Aorta (tissue), 5 donors: ENCODE results near the gene RCAN2. TPM values are rescaled to one million over a fixed set of nuclear protein-coding genes. Genes with fewer than 3 reads are reported as not detected.

Source experiments
- ATAC-seq: fragments of 200-7000 bp; cut with Tn5 transposase; one replicate; pipeline ENCODE4 v1.9.1; 2022; ENCODE audit warnings: moderate library complexity; ENCODE audit not compliant: low FRiP score
- DNase-seq, 2 donors: peaks; one replicate each; pipeline ENCODE4 v3.0.0-alpha.2; 2020
- H3K27ac ChIP-seq, 2 donors: one replicate each; pipeline ENCODE4 v1.5.1; 2013; ENCODE audit warnings: low read length in 2 of 2, mild to moderate bottlenecking in 2 of 2, moderate library complexity in 2 of 2, control low read depth in 1 of 2, inconsistent platforms in 1 of 2, low read depth in 1 of 2
- H3K27me3 ChIP-seq, 2 donors: one replicate each; pipeline ENCODE4 v1.6.1; 2013; ENCODE audit warnings: control low read depth in 1 of 2, low read length in 1 of 2, mild to moderate bottlenecking in 1 of 2, moderate library complexity in 1 of 2; ENCODE audit not compliant: insufficient read depth in 2 of 2, control insufficient read depth in 1 of 2
- H3K36me3 ChIP-seq, 2 donors: one replicate each; pipeline ENCODE4 v1.6.1; 2013; ENCODE audit warnings: control low read depth in 1 of 2, low read length in 1 of 2, mild to moderate bottlenecking in 1 of 2; ENCODE audit not compliant: insufficient read depth in 2 of 2, control insufficient read depth in 1 of 2
- H3K4me1 ChIP-seq, 2 donors: one replicate each; pipeline ENCODE4 v1.6.1; 2013; ENCODE audit warnings: low read length in 2 of 2, control low read depth in 1 of 2, mild to moderate bottlenecking in 1 of 2, moderate library complexity in 1 of 2; ENCODE audit not compliant: insufficient read depth in 2 of 2, control insufficient read depth in 1 of 2
- H3K4me3 ChIP-seq, 2 donors: one replicate each; pipeline ENCODE4 v1.5.1; 2013; ENCODE audit warnings: low read length in 2 of 2, control low read depth in 1 of 2, mild to moderate bottlenecking in 1 of 2
- H3K9me3 ChIP-seq: one replicate; pipeline ENCODE4 v1.6.1; 2013; ENCODE audit warnings: mild to moderate bottlenecking, low read length; ENCODE audit not compliant: control insufficient read depth
- WGBS, 2 donors: extraction: QIAGEN DNeasy Blood & Tissue Kit; methylation state at CpG; one replicate each; pipeline ENCODE4 v1.1.7; 2013; 5-methylcytosine and 5-hydroxymethylcytosine counted together
- intact Hi-C, 2 donors: fragments of 100-400 bp; cut with DNase I; formaldehyde crosslinking; loops; one replicate each; pipeline versions ENCODE4 v1.14.2 to v1.15.0; 2022
- polyA plus RNA-seq, 2 donors: library from polyadenylated mRNA; stranded (reverse); fragments of 200-250 nt; gene quantifications; one replicate each; pipeline ENCODE4 v1.2.3, GENCODE V29; 2013
- total RNA-seq, 2 donors: library from RNA; stranded (reverse); fragmentation: NEBNext Ultra II Directional; extraction: Animal tissue kit (Norgen Biotek cat#: 25700); gene quantifications; one replicate each; pipeline ENCODE4 v1.2.1, GENCODE V29; 2021
- donor health status: healthy with polysubstance abuse.
- donor health status: Bipolar disorder and iron deficiency.
- donor health status: DM: no; HTN: no; CAD: no.
- donor health status: DM: no; HTN: no; CAD: no.
- donor health status: DM: yes; HTN: yes; CAD: no.

The RCAN2 gene
- total and polyA plus RNA-seq, 4 donors: 87.3 to 235 (median 130) TPM

DNA sequence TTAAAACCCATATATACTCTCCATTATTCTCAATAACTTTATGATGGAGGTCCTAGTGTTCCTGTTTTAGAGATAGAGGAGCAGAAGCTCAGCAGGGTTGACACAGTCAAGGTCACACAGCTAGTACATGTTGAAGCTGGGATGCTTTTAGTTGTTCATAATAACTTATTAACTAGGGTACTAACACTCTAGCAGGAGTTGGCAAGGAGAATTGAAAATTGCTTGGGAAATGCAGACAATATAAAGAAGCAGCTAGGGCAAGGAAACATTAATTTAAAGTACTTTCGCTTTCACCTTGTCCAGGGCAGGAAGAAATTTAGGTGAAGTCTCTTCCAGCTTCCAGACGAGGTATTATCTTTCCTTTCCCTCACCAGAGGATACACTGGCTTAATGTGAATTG lies 133.7 kb downstream of the RCAN2 start:
- peaks cover 4 to 16% of the 10 kb centered on the region in 2 donors for H3K4me1 ChIP-seq
- ATAC-seq (no peak), DNase-seq (no peak)
- intact Hi-C loops: no loop called here
- H3K9me3 ChIP-seq: no peaks in the 10 kb centered on the region
- H3K36me3 ChIP-seq: no peaks in the 10 kb centered on the region
- no peak overlapping the region for H3K4me3 ChIP-seq
- 71 to 74% methylated on average over 2 of the region's 2 CpGs for WGBS, 2 donors
- no peaks in the 10 kb centered on the region for H3K27me3 ChIP-seq
- H3K27ac ChIP-seq: no peak overlapping the region

DNA sequence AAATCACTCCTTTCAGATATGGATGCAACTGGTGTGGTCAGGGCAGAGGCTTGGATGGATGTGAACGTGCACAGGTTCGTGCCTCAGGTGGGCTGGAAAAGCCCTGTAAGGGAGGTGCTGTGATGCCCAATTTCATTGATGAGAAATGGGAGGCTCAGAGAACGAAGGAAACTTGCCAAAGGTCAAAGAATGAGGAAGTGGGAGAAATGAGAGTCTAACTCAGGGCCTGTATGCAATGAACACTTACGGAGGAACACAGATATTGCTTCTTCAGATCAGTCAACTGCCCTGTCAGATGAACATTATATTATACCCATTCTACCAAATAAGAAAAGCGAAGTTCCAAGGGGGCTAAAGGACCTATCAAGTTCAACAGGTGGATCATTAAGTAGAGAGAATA lies 134.7 kb downstream of the RCAN2 start:
- H3K4me1 ChIP-seq: peaks cover 5 to 17% of the 10 kb centered on the region in 2 donors
- ATAC-seq: no peak
- WGBS, 2 donors: 90 to 93% methylated on average over 5 of the region's 5 CpGs

DNA sequence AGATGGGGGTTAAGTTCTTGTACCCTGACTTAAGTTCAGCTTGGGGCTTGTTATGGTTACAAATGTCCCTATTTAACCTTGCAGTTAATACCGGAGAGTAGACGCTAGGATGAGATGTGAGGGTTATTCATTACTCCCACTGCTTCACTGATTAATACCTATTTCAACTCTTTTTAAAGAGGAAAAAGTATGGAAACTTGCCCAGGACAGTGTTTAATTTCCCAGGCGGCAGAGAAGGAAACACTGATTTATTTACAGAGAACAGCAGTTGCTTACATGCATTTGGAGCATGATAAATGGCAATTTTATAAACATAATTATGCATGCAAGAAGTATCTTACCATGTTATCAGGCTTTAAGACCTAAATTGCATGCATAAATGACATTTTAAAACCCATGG lies 137.7 kb downstream of the RCAN2 start:
- no peak overlapping the region for H3K27ac ChIP-seq
- ATAC-seq: no peak
- H3K27me3 ChIP-seq: no peaks in the 10 kb centered on the region
- H3K4me3 ChIP-seq: no peak overlapping the region
- intact Hi-C loops: no loop called here
- H3K9me3 ChIP-seq: no peaks in the 10 kb centered on the region
- 32 to 41% methylated on average over 3 of the region's 3 CpGs for WGBS, 2 donors
- no peaks in the 10 kb centered on the region for H3K36me3 ChIP-seq
- DNase-seq: no peak
- H3K4me1 ChIP-seq: peaks cover 7 to 20% of the 10 kb centered on the region in 2 donors

More for the DNA sequence above, 134.7 kb downstream of the RCAN2 start:
- intact Hi-C loops: no loop called here
- no peak for DNase-seq
- no peaks in the 10 kb centered on the region for H3K9me3 ChIP-seq
- no peak overlapping the region for H3K27ac ChIP-seq
- no peaks in the 10 kb centered on the region for H3K36me3 ChIP-seq
- H3K4me3 ChIP-seq: no peak overlapping the region
- no peaks in the 10 kb centered on the region for H3K27me3 ChIP-seq

GRCh38 chr6:46352541-46353268 lies 138.5 kb downstream of the RCAN2 start:
- peak overlapping the region in 1 of 2 donors; percentile 25 for H3K27ac ChIP-seq
- H3K4me1 ChIP-seq: peaks cover 7 to 18% of the 10 kb centered on the region in 2 donors
- 90 to 92% methylated on average over 2 of the region's 2 CpGs for WGBS, 2 donors
- intact Hi-C loops: no loop called here
- no peak for ATAC-seq
- no peaks in the 10 kb centered on the region for H3K36me3 ChIP-seq
- H3K4me3 ChIP-seq: no peak overlapping the region
- no peaks in the 10 kb centered on the region for H3K9me3 ChIP-seq
- H3K27me3 ChIP-seq: no peaks in the 10 kb centered on the region
- no peak for DNase-seq

GRCh38 chr6:46350714-46351113 lies 140.5 kb downstream of the RCAN2 start:
- H3K27me3 ChIP-seq: no peaks in the 10 kb centered on the region
- no peak overlapping the region for H3K4me3 ChIP-seq
- H3K4me1 ChIP-seq: peaks cover 7 to 14% of the 10 kb centered on the region in 2 donors
- no peaks in the 10 kb centered on the region for H3K36me3 ChIP-seq
- no peak overlapping the region for H3K27ac ChIP-seq
- DNase-seq (no peak), ATAC-seq (no peak)
- intact Hi-C loops: no loop called here
- H3K9me3 ChIP-seq: no peaks in the 10 kb centered on the region
- WGBS, 2 donors: 19 to 36% methylated on average over 1 of the region's 1 CpG

- 84% methylated on average over 3 of the region's 3 CpGs for WGBS, 2 donors
- Histone ChIP-seq H3K27ac (no peak overlapping the region), H3K36me3 (no peaks in the 10 kb centered on the region), H3K4me1 (peaks cover 4 to 7% of the 10 kb centered on the region in 2 donors), H3K27me3 (no peaks in the 10 kb centered on the region), H3K9me3 (no peaks in the 10 kb centered on the region), H3K4me3 (no peak overlapping the region)
- ATAC-seq: no peak
- intact Hi-C loops: no loop called here
- DNase-seq: no peak
Observed at GRCh38 chr6:46347669-46348068, 143.6 kb downstream of the RCAN2 start.

GRCh38 chr6:46340246-46340645 lies 151.0 kb downstream of the RCAN2 start:
- intact Hi-C loops: no loop called here
- peaks cover 0 to 2% of the 10 kb centered on the region in 2 donors for H3K36me3 ChIP-seq
- 97 to 98% methylated on average over 2 of the region's 2 CpGs for WGBS, 2 donors

GRCh38 chr6:46338131-46338530 lies 153.1 kb downstream of the RCAN2 start:
- Histone ChIP-seq H3K27me3 (no peaks in the 10 kb centered on the region), H3K36me3 (peaks cover 0 to 5% of the 10 kb centered on the region in 2 donors), H3K4me3 (no peak overlapping the region), H3K4me1 (peaks cover 0 to 2% of the 10 kb centered on the region in 2 donors), H3K27ac (peak overlapping the region in 1 of 2 donors; percentile 17), H3K9me3 (no peaks in the 10 kb centered on the region)
- ATAC-seq (no peak), DNase-seq (no peak)
- 84 to 88% methylated on average over 2 of the region's 2 CpGs for WGBS, 2 donors
- intact Hi-C loops: no loop called here

More at GRCh38 chr6:46340246-46340645, 151.0 kb downstream of the RCAN2 start:
- DNase-seq (no peak), ATAC-seq (no peak)
- Histone ChIP-seq H3K4me1 (peaks cover 0 to 2% of the 10 kb centered on the region in 2 donors), H3K27ac (no peak overlapping the region), H3K9me3 (no peaks in the 10 kb centered on the region), H3K27me3 (no peaks in the 10 kb centered on the region), H3K4me3 (no peak overlapping the region)

DNA sequence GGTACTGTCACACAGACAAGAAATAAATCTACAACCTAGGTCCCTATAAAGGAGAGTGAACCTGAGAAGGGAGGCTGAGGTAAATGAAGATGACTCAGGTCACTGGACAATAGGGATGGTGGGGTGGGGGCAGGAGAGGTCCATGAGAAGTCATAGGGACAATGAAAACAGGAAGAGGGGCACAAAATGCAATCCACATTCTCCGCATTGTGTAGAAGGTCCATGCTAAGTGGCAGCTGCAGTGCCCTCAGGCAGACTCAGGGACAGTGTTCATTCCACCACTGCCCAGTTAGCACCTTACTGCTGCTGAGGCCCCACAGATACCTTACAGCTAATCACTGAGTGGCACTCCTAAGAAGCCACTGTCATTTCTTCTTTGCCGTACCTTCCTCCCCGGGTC lies 156.8 kb downstream of the RCAN2 start:
- Histone ChIP-seq H3K36me3 (peaks cover 0 to 5% of the 10 kb centered on the region in 2 donors), H3K4me3 (no peak overlapping the region), H3K4me1 (peaks cover 0 to 6% of the 10 kb centered on the region in 2 donors), H3K9me3 (no peaks in the 10 kb centered on the region), H3K27ac (no peak overlapping the region), H3K27me3 (no peaks in the 10 kb centered on the region)
- intact Hi-C loops: no loop called here
- no peak for DNase-seq
- WGBS, 2 donors: 97 to 98% methylated on average over 3 of the region's 3 CpGs
- ATAC-seq: no peak
